ENCODE results near the gene ZNF679.
"Not testable (repeated sequence)": the region's sequence is repeated elsewhere in the genome, so short reads cannot be mapped to it uniquely, and the experiment has no call there.

ZNF679 gene

DNA sequence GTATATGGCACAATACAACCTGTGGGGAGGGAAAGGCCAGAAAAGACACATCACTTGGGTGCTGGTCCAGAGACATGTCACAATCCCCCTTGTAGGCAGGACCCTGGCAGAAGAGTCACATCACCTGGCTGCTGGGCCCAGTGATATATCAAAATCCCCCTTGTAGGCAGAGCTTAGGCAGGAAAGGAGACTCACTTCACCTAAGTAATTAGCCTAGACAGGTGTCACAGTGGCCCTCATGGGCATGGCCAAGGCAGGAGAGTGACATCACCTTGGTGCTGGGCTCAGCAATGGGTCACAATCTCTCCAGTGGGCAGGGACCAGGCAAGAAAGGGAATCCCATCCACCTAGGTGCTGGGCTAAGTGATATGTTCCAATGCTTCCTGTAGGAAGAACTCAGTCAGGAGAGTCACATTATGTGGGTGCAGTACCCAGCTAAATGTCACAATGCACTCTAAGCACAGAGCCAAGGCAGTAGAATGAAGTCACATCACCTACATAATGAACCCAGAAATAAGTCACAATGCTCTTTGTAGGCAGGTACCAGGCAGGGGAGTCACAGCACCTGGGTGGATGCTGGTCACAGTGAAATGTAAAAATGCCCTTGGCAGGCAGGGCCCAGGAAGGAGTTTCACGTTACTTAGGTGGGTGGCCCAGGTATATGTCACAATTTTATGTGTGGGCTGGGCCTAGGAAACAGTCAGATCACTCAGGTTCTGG is 66.6 kb downstream of the ZNF679 start:
- no peak overlapping the region for H2AFZ ChIP-seq (ENCODE audit: low read depth, low read length)
- H3K9ac ChIP-seq (ENCODE audit: low read depth, low read length): no peak overlapping the region
- H3K4me1 ChIP-seq (ENCODE audit: insufficient read depth, low read length): no peaks in the 10 kb centered on the region
- no peak for ATAC-seq (ENCODE audit: insufficient read depth, low read depth)
- no peak overlapping the region for H3K27ac ChIP-seq (ENCODE audit: low read length)
- no peaks in the 10 kb centered on the region for H3K9me3 ChIP-seq (ENCODE audit: insufficient read depth, low read length, severe bottlenecking)
- H3K27me3 ChIP-seq (ENCODE audit: insufficient read depth, low read length, poor library complexity): no peaks in the 10 kb centered on the region
- no peaks in the 10 kb centered on the region for H3K79me2 ChIP-seq (ENCODE audit: insufficient read depth, low read length)
- no peak overlapping the region for H3K4me2 ChIP-seq (ENCODE audit: insufficient read depth, low read length)
- TF ChIP-seq, protein P1, sequence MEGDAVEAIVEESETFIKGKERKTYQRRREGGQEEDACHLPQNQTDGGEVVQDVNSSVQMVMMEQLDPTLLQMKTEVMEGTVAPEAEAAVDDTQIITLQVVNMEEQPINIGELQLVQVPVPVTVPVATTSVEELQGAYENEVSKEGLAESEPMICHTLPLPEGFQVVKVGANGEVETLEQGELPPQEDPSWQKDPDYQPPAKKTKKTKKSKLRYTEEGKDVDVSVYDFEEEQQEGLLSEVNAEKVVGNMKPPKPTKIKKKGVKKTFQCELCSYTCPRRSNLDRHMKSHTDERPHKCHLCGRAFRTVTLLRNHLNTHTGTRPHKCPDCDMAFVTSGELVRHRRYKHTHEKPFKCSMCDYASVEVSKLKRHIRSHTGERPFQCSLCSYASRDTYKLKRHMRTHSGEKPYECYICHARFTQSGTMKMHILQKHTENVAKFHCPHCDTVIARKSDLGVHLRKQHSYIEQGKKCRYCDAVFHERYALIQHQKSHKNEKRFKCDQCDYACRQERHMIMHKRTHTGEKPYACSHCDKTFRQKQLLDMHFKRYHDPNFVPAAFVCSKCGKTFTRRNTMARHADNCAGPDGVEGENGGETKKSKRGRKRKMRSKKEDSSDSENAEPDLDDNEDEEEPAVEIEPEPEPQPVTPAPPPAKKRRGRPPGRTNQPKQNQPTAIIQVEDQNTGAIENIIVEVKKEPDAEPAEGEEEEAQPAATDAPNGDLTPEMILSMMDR (IDR thresholded peaks at IDR 0.05; ENCODE audit: borderline replicate concordance, extremely low read depth, low read length, poor library complexity, severe bottlenecking): no peak
- TF ChIP-seq EZH2 (IDR thresholded peaks at IDR 0.05; ENCODE audit: borderline replicate concordance, low read depth, low read length, severe bottlenecking): no peak
- no peak for DNase-seq
- no peak overlapping the region for H3K4me3 ChIP-seq (ENCODE audit: low read depth in 1 of 2, low read length in 2 of 2)
- no peaks in the 10 kb centered on the region for H3K36me3 ChIP-seq (ENCODE audit: insufficient read depth, low read length)
- no peaks in the 10 kb centered on the region for H4K20me1 ChIP-seq (ENCODE audit: insufficient read depth, low read length)

DNA sequence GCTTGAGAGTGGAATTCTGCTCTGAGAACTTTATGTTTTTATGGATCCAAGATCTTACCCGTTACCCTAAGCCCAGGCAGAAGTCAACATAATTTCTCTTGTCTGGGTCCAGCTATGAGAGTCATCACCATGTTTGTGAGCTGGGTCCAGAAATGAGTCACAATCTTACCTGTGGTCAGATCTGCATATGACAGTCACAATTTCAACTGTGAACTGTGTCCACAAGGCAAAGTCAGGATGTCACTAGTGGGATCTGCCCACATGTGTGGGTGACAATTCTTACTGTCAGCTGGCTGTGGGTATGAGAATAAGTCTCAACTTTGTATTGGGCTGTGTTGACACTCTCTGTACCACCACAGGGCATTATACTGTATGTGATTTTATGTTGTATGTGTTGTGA is 69.1 kb downstream of the ZNF679 start:
- H3K27me3 ChIP-seq (ENCODE audit: insufficient read depth, low read length, poor library complexity); ATAC-seq (ENCODE audit: insufficient read depth, low read depth); DNase-seq; H3K9ac ChIP-seq (ENCODE audit: low read depth, low read length); H4K20me1 ChIP-seq (ENCODE audit: insufficient read depth, low read length); H2AFZ ChIP-seq (ENCODE audit: low read depth, low read length); H3K27ac ChIP-seq (ENCODE audit: low read length); H3K4me1 ChIP-seq (ENCODE audit: insufficient read depth, low read length); H3K79me2 ChIP-seq (ENCODE audit: insufficient read depth, low read length); H3K4me3 ChIP-seq (ENCODE audit: low read depth in 1 of 2, low read length in 2 of 2); H3K9me3 ChIP-seq (ENCODE audit: insufficient read depth, low read length, severe bottlenecking); H3K36me3 ChIP-seq (ENCODE audit: insufficient read depth, low read length); H3K4me2 ChIP-seq (ENCODE audit: insufficient read depth, low read length): not testable (repeated sequence)

DNA sequence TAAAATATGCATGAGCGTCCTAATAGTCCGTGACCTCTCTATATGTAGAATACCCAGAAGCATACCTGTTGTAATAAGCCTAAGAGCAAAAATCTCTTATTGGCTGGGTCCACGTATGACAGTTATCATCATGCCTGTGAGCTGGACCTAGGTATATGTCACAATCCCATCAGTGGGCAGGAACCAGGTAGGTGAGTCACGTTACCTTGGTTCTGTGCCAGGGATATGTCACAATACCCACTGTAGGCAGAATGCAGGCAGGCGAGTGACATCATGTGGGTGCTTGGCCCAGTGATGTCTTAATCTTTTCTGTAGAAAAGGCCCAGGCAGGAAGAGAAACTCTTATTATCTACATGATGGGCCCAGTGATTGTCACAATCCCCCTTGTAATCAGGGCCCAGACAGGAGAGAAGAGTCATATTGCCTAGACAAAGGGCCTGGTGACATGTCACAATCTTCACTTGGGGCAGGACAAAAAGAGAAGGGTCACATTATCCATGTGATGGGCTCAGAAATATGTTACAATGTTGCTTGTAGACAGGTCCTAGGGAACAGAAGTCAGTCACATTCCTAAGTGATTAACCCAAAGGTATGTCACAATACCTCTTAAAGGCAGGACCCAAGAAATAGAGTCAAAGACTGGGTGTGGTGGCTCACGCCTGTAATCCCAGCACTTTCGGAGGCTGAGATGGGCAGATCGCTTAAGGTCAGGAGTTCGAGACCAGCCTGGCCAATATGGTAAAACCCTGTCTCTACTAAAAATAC is 72.5 kb downstream of the ZNF679 start:
- Histone ChIP-seq H3K79me2 (ENCODE audit: insufficient read depth, low read length) (no peaks in the 10 kb centered on the region), H3K9me3 (ENCODE audit: insufficient read depth, low read length, severe bottlenecking) (no peaks in the 10 kb centered on the region), H3K9ac (ENCODE audit: low read depth, low read length) (no peak overlapping the region), H2AFZ (ENCODE audit: low read depth, low read length) (no peak overlapping the region), H3K4me2 (ENCODE audit: insufficient read depth, low read length) (no peak overlapping the region), H4K20me1 (ENCODE audit: insufficient read depth, low read length) (no peaks in the 10 kb centered on the region), H3K27me3 (ENCODE audit: insufficient read depth, low read length, poor library complexity) (no peaks in the 10 kb centered on the region), H3K4me1 (ENCODE audit: insufficient read depth, low read length) (no peaks in the 10 kb centered on the region), H3K4me3 (ENCODE audit: low read depth in 1 of 2, low read length in 2 of 2) (no peak overlapping the region), H3K36me3 (ENCODE audit: insufficient read depth, low read length) (no peaks in the 10 kb centered on the region), H3K27ac (ENCODE audit: low read length) (no peak overlapping the region)
- DNase-seq (no peak), ATAC-seq (ENCODE audit: insufficient read depth, low read depth) (no peak)
- TF ChIP-seq, protein P1 (IDR thresholded peaks at IDR 0.05; ENCODE audit: borderline replicate concordance, extremely low read depth, low read length, poor library complexity, severe bottlenecking): no peak
- TF ChIP-seq EZH2 (IDR thresholded peaks at IDR 0.05; ENCODE audit: borderline replicate concordance, low read depth, low read length, severe bottlenecking): no peak
